NCI-H2227 (cell line): ENCODE results near the gene EPB41L4B.

Source experiments
- DNase-seq: peaks from one replicate; lab custom pipeline; 2025; ENCODE audit not compliant: unreplicated experiment; lab: John Stamatoyannopoulos, UW

The EPB41L4B gene

DNA sequence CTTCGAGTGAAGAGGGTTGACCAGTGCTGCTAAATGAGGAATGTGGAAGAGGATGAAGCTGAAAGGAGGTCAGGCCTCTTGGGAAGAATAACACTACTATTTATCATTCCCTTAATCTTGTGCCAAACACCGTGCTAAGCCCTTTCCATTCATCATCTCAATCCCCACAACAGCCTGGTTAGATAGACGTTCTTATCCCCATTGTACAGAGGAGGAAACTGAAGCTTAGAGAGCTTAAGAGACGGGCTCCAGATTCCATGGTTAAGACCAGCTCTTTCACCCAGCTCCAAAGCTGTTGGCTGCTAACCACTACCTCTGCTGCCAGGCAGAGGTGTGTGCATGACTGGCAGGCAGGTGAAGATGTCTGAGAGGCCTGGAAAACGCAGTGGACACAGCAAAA lies 868 bp upstream of the EPB41L4B start:
- no peak for DNase-seq

DNA sequence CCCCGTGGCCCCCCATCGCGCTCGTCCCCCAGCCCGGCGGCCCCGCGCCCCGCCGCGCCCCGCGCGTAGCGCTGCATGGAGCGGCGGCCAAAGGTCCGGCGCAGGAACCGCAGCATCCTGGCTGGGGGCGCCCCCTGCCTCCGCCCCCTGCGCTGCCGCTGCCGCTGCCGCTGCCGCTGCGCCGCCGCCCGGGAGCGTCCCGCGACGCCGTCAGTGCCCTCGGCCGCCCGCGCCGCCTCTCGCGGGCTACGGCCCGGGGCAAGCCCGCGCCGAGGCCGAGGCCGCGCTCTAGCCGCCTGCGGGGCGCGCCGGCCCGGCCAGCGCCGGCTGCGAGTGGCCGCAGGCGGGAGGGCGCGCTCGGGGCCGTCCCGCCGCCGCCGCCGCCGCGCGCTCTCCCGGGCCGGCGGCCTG lies 523 bp downstream of the EPB41L4B start:
- peak; percentile 23 for DNase-seq

DNA sequence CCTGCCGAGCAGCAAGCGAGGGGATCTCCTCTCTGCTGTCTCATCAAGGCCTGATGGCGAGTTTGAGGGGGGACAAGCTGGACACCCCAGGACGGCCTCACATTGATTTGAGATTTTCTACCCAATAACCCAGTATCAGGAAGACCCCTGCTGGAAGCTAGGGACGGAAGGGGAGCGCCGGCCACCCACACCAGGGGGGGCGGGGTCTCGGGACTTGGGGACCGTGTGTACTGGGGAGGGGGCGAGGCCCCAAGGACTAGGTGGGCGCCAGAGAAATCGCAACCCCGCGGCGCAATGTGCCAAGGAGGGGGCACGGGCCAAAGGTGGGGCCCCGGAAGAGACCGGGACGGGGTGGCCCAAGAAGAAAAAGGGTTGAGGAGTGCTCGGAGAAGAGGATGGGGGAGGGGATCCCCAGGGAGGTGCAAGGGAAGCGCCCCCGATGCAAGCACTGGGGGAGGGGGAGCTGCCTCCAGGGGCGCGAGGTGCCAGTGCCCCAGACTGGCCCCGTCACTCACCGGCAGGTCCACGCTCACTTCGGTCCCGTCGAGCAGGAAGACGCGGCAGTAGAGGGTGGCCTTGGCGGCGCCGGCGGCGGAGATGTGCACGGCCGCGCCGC lies 1.1 kb downstream of the EPB41L4B start:
- peak; percentile 23 for DNase-seq

DNA sequence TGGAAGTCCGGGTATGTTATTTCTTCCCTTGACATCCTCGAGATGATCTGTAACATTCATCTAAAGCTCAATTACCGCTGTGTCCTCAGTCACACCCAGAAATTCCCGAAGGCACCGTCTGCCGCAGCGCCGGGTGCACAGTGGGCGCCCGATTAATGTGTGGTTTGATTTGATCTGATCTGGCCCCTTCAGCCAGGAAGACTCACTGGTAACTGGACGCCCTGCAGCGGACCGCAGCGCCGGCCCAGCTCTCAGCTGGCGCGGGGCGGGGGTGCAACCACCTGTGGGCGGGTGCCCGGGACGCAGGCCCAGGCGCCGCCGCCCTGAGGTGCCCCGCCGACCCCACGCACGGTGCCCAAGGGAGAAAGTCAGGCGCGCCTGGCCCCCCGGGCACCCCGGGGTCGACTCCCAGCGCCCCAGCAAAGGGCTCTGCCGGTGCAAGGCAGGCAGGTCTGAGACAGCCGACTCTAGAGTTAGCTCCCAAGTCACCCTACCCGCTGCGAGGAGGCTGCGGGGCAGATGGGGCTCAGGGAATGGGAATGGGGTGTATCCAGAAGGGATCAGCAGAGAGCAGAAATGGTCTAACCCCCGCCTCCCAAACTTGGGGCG lies 1.7 kb downstream of the EPB41L4B start:
- DNase-seq = no peak

DNA sequence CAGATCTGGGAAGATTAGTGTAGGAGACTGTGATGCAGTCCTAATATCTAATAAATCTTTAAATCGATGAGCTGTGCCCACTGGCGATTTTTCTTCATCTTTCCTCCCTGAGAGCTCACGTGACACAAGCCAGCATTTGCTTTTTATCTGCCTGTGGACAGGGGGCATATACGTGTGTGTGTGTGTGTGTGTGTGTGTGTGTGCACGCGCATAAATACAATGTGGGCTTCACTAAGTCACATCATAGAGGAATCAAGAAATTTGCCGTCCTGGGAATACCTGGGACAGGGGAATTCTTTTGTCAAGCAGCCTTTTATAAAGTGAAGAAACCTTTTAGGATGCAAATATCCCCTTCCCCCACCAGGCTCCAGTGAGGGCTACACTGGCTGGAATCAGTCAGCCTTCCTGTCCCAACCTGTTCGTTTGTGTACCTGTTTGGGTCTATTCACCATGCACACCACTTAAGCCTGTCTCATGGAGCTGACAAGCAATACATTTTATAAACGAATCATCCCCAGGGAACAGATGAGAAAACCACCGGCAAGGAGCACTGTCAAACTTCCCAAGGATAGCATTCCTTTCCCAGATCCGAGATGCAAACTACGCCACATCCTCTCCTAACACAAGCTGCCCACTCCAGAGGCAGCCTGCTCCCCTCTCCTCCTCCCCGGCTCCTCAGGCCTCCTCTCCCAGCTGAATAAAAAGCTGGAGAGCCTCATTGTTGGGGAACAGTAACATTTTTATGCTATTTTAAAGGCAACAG lies 2.7 kb downstream of the EPB41L4B start:
- no peak for DNase-seq

DNA sequence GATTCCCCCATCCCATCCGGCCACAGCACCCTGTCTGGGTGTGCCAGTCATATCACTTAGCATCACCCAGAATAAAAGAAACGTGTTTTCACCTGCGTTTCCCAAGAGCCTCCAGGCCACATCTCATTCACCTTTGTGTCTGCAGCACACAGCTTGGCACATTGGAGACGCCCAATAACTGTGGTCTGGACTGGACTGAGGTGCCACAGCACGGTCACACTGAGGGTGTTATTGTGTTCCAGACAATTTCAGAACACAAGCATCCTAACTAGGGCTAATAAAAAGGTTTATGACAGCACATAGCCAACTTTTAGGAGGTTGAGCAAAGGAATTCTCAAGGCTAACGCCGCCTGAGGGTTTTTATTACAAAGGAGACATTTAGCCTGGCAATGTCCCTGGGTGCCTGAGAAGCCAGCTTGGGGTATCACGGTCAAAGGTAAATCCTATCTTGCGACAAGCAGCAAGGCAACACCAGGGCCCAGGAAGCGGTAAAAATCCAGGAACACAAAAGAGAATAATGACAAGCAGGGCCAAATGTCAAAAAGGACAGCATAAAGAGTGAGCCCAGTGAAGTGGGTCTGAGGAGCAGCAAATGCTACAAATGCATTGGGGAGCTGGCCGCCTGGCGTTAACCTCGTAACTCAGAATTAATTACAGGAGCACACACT lies 3.4 kb downstream of the EPB41L4B start:
- DNase-seq = no peak

DNA sequence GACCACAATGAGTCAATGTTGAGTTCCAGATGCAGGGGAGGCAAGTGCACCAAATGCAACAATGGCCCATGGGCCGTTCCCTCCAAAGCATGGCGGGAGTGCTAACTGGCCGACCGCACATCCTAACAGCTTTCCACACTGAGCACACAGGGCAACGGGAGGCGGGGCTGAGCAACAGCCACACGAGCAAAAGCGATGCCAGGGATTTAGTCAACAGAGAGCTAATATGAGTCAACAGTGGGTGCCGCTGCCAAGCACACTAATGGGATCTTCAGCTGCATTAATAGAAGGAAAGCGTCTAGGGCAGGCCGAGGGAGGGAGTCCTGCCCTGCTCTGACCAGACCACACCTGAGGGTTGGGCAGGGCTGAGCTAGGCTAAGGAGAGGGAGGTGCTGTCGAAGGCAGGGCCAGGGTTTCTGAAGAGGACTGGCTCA lies 4.6 kb downstream of the EPB41L4B start:
- peak; percentile 53 for DNase-seq

DNA sequence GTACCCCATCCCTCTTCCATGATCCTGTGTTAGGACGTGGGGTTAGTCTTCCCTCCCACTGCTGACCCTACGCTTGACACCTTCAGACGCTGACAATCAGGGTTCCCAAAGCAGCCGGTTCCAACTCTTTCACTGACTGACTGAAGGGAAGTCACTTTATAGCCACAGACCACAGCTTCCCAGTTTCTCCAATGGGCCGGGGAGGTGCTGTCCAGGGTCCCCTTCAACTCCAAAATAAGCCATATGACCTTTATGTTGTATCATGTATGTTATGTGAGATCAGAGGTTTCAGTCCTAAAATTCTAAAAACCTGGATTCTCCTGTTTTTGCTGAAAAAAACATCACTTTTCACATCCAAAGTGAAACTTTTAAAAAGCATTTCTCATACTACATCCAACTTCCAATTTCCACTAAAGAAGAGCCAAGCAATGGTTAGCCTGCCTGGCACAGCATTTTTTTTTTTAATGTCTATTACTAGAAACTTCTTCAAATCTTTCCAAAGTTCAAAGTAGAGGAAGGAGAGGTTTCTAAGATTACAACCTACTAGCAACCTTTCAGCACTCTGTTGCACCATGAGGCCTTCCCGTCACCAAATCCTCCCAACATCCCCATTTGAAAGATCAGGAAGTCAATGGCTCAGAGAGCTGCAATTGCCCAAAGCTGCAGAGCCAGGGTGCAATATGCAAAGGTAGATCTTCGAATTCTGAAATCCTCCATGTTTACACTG lies 5.2 kb downstream of the EPB41L4B start:
- DNase-seq = no peak

DNA sequence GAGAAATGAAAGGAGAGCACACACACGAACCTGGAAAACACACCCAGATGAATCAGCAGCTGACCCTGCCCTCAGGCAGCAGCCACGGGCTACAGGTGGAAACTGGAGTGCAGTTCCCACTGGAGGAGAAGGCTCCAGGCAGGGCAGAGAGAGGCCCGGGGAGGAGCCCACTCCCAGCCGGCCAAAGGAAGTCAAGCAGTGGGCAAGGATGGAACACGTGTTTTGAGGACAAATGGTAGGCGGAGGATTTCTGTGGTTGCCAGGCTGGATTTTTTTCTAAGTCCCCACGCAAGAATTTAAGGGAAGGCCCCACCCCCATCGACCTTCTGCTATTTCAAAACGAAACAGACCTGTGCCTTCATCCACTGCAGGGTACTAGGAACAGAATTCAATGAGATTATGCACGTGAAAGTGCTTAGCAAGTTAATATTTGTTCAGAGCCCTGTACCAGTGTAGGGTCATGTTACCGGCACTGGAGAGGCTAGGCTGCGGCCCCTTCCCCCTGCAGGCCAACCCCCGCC lies 6.8 kb downstream of the EPB41L4B start:
- DNase-seq = no peak

DNA sequence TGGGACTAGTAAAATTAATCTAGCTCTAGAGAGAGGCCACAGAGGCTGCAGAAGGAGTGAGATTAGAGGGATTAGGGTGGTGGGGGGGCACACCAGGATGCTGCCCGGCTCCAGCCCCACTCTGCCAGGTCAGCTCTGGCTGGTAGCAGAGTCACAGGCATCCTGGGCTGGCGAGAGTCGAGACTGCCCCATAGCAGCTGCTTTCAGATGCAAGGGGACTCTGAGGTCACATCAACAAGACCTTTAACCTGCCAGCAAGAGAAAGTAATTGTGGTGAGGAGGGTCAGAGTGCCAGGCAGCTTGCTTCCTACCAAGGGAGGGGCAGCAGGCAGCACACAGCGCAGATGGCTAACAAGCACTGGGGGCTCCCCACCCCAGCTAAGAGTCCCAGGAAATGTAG lies 7.5 kb downstream of the EPB41L4B start:
- no peak for DNase-seq

DNA sequence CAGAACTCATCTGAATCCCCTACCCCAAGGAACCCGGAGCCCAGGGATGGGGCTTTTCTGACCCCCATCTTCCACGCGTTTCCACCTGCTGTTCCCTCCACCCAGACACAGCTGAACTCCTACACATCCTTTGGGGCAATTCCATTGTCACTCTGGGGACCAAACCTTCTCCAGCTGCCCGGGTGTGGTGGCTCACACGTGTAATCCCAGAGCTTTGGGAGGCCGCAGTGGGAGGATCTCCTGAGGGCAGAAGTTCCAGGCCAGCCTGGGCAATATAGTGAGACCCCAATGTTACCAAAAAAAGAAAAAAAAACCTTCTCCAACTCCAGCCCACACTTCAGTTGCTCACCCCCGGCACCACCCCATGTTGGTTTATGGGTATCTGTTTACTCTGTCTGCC lies 8.1 kb downstream of the EPB41L4B start:
- no peak for DNase-seq

DNA sequence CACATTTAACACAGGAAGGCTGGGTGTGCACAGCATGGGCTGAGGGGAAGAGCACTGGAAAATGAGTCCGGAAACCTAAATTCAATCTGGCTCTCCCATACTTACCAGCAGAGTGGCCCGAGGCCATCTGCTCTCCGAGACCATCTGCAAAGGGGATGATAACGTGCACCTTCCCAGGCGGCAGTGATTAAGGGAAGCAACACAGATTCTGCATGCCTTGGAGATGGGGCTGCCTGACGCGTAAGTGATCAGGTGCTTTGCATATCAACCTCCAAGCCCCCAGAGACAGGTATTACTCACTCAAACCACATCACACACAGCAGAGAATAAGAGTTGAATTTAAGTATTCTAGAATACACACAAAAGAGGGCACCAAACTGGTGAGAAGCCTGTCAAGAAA lies 9.1 kb downstream of the EPB41L4B start:
- no peak for DNase-seq

DNA sequence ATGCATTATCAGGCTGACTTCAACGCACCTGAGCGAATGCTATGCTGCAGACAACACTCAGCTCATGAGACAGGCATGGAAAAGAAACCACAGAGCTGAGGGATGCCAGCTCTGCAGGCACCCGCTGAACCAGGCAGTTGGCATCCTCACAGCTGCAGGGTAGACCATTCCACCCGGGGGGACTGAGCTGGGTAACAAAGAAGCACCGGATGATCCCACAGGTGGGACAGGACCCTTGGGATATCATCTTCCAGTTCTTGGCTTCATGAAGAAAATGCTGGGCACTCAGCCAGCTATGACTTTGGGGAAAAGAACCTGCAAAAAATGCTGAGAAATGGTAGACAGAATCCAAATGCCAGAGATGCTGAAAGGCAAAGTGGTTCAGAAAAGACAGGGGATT lies 9.6 kb downstream of the EPB41L4B start:
- no peak for DNase-seq

DNA sequence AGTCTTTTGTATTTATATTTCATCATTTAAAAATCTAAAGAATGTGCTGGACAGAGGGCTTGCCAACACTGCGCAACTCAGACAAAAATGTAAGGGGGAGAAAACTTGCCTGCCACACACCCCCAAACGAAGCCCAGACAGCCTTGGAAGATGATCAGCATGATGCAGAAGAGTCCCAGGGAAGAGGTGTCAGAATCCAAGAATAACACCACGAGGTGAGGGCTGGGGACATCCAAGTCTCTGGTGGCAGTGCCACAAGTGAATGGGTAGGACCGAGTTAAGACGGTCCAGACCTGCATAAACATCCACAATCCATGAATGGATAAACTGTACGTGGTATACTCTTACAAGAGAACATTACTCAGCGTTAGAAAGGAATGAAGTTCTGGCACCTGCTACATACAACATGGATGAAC lies 10.4 kb downstream of the EPB41L4B start:
- no peak for DNase-seq

DNA sequence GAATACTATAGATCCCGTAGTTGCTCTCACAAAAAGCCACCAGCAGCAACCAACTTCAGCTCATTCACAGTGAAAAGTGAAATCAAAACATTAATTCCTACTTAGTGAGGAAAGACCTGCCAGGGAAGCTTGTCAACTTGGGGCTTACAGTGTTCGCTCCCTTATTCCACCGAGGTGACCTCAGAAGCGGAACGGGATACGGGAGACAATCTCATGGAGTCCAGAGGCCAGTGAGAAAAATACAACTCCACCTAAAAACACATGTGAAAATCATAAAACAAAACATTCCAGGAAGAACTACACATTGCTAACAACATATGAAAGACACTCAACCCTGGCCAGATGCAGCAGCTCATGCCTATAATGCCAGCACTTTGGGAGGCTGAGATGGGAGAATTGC lies 11.6 kb downstream of the EPB41L4B start:
- no peak for DNase-seq

DNA sequence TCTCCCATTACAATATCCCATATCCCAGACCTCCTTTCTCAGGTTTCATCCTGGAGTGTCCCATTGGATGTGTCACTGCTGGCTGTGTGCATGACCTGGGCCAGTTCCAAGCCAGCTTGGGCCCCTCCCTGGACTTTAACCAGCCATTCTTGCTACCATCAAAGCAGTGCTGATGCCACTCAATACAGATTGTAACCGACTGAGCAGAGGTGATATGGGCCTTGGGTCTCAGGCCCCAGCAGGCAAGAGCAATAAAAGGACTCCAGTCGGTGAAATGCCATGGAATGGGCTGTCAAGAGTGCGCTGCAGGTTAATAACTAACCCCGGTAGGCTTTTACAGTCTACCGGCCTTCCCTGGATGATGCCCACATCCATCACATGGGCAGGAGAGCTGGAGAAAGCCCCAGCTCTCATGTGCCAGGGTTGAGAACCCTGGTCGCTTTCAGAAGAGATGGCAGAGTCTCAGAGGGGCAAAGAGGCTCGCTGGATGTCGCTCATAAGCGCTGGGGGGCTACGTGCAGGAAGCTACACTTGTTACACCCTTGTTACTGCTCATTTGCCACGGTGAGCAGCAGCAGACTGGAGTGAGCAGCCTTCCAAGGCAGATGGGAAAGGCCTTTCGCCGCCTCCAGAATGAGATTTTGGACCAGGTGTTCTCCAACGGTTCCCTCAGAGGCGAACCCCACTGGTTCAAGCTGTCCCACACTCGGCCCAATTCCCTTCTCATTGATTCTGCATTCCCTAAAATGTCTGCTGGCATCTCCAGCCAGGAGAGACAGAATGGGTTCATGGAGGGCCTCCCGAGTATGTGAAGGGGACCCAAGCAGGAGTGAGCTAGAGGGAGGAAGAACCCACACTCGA lies 13.2 kb downstream of the EPB41L4B start:
- no peak for DNase-seq

DNA sequence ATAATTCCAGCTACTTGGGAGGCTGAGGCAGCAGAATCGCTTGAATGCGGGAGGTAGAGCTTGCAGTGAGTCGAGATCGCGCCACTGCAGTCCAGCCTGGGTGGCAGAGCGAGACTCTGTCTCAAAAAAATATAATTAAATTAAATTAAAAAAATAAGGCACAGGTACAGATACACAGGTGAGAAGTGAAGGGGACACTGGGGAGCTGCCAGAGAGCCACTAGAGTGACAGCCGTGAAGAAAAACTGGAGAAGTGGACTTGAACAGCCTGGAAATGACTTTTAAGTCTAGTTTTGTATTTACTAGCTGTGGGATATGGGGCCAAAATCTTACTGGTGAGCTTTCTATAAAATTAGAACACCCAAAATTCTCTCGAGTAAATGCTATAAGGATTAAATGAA lies 15.1 kb downstream of the EPB41L4B start:
- no peak for DNase-seq

DNA sequence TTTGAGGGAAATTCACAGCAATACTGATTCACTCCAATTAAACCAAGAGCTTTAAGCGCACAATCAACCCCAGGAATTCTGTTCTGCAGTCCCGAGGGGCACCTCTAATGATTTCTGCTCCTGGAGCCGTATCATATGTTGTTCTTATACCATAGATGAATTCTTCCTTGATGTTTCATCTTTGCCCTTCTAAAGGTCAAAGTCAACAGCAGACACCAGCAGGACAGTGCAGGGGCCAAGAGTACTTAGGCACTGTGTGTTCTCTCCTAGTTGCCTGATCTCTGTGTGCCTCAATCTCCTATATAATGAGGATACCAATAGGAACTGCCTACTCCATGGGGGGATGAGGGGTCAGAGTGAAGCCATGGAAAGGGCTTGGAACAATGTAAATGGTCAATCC lies 16.5 kb downstream of the EPB41L4B start:
- DNase-seq = no peak

DNA sequence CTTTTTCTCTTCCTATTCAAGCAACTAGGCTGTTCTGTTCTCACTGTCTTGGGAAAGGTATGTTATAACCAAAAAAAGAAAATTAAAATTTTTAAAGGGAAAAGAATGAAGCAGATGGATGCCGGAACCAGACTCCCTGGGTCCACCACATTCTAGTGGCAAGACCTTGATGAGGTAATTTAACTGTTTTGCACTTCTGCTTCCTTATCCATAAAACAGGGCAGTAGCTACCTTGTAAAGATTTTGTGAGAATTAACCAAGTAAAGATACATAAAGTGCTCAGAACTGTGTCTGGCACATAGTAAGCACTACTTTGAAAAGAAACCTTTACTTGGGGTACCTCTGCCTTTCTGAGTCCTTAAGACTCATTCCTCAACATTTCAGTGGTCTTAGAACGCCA lies 17.0 kb downstream of the EPB41L4B start:
- no peak for DNase-seq

DNA sequence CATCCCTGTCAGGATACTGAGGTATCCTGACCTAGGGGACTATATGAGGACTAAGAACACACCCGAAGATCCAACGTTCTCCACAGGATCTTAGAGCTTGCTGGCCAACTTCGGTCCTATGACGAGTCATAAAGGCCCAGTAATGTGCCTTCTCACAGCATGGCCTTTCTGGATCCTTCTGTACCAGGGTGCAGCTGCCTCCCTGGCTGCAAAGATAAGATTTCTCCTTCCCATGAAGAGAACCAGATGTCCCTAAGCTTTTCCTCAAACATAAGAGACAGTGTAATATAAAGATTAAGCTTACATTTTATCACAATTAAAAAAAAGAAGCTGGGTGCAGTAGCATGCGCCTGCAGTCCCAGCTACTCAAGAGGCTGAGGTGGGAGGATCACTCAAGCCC lies 18.3 kb downstream of the EPB41L4B start:
- DNase-seq = no peak
